ENCODE data around the gene GRM4.

- TF ChIP-seq CTCF (IDR thresholded peaks at IDR 0.05): no peak
- TF ChIP-seq POLR2A (IDR thresholded peaks at IDR 0.05): no peak
Observed at GRCh38 chr6:34098045-34098936, 47.6 kb downstream of the GRM4 start.

Data from Peyer's patch (tissue), 4 donors.